Measurements from ENCODE around the gene MRPL53. TPM values are rescaled to one million over a fixed set of nuclear protein-coding genes. Genes with fewer than 3 reads are reported as not detected.

The MRPL53 gene
- total and polyA plus RNA-seq, 2 of the 8 experiments (the other 6 are each of a cell fraction or from before 2014, with no cell fraction given), result 36.6 to 46.3 TPM

DNA sequence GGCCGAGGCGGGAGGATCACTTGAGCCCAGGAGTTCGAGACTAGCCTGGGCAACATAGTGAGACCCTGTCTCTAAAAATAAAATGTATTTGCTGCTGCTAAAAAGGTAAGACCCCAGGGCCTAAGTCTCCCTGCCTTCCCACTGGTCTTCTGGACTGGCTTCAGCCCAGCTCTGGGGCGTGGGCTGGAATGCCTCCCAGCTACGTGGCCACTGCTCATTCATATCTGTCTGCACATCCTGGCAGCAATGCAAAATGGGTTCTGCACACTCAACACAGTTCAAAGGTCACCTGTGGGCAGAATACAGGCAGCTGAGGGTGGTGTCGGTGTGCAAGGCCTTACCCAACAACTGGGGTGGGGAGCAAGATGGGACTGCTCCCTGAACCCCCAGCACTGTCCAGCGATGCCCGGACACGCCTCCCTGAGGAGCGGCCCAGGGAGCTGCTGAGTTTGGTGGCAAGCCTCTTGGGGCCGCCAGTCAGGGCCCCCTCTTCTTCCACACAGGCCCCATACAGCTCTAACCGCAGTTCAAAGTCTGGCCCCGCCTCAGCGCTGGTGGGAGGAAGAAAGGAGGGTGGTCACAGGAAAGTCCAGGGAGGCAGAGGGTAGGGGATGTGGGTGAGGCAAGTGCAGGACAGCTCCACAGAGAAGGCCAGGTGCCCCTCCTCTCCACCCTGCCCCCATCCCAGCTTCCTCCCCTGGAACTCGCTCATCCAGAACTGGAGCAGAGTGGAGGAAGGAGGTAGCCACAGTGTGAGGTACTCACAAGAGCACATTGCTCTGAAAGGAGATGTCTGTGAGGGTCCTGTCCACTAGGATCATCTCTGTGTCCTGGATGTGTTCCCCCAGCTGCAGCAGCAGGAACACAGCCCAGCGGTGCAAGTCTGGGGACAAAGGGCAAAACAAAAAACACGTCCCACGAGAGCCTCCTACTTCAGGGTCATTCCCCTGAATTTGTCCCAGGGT is 42.7 kb downstream of the MRPL53 start:
- Histone ChIP-seq H3K27me3 (replicated peaks in 1 of 4; ENCODE audit: control insufficient read depth in 3 of 4, extremely low read depth in 1 of 4, insufficient read depth in 3 of 4, low read length in 3 of 4) (no peaks in the 10 kb centered on the region), H3K14ac (ENCODE audit: insufficient read length) (no peak overlapping the region), H3K4ac (replicated peaks; ENCODE audit: insufficient read length, low read depth, low read length) (no peak overlapping the region), H3K56ac (replicated peaks; ENCODE audit: insufficient read length, low read depth, low read length) (no peak overlapping the region), H2AK5ac (ENCODE audit: low read depth, low read length) (no peak overlapping the region), H2BK5ac (ENCODE audit: low read depth, low read length) (no peak overlapping the region), H3K9me3 (ENCODE audit: insufficient read depth in 2 of 2, low read depth in 1 of 2, low read length in 1 of 2) (no peaks in the 10 kb centered on the region), H3K27ac (ENCODE audit: low read depth, low read length) (no peak overlapping the region), H3K18ac (ENCODE audit: extremely low read depth, low read length) (no peak overlapping the region), H4K20me1 (replicated peaks in 1 of 2; ENCODE audit: control insufficient read depth in 1 of 2, insufficient read depth in 2 of 2, low read length in 2 of 2) (peaks cover 4 to 19% of the 10 kb centered on the region in 2 experiments), H4K8ac (ENCODE audit: extremely low read depth, insufficient read depth, low read length) (no peak overlapping the region), H3K9ac (replicated peaks in 1 of 4; ENCODE audit: extremely low read depth in 1 of 4, low read depth in 3 of 4, low read length in 3 of 4) (no peak overlapping the region), H2AFZ (ENCODE audit: low read length) (no peak overlapping the region), H3K4me3 (ENCODE audit: extremely low read depth in 1 of 4, insufficient read depth in 2 of 4, low read depth in 3 of 4, low read length in 4 of 4) (no peak overlapping the region), H2BK12ac (ENCODE audit: low read depth, low read length) (no peak overlapping the region), H3K23me2 (ENCODE audit: low read depth, low read length) (no peaks in the 10 kb centered on the region), H3K4me2 (ENCODE audit: insufficient read depth in 1 of 2, low read depth in 2 of 2, low read length in 2 of 2) (no peak overlapping the region), H3K79me2 (ENCODE audit: control insufficient read depth in 1 of 2, insufficient read depth in 2 of 2, low read length in 2 of 2) (peaks cover 0 to 4% of the 10 kb centered on the region in 2 experiments; a peak in 2 of 4 replicates), H3K4me1 (replicated peaks in 1 of 4; ENCODE audit: control insufficient read depth in 3 of 4, insufficient read depth in 4 of 4, low read length in 3 of 4) (0 out of 7 replicates have a peak, but pooled peaks cover 0 to 2% (median 0%) of the 10 kb centered on the region in 4 experiments), H4K5ac (ENCODE audit: insufficient read length, low read depth, low read length) (no peak overlapping the region), H2BK20ac (ENCODE audit: low read length) (no peak overlapping the region), H3K79me1 (ENCODE audit: low read depth, low read length) (peaks cover 5% of the 10 kb centered on the region; the same call in 1 of the 2 replicates), H3K36me3 (ENCODE audit: control insufficient read depth in 2 of 4, insufficient read depth in 4 of 4, low read length in 3 of 4) (peaks cover 20 to 74% (median 58%) of the 10 kb centered on the region in 4 experiments), H3K23ac (ENCODE audit: insufficient read length) (no peak overlapping the region), H4K91ac (replicated peaks; ENCODE audit: insufficient read length, low read length) (no peak overlapping the region), H2BK120ac (replicated peaks; ENCODE audit: low read depth, low read length) (no peak overlapping the region), H2BK15ac (ENCODE audit: low read length) (no peak overlapping the region)
- DNase-seq (ENCODE audit: low read depth in 1 of 2, low spot score in 2 of 2), result no peak
- 92% methylated on average over 17 of the region's 18 CpGs; no CpG with 5 or more reads in 1 of the 2 experiments for WGBS, 2 experiments (ENCODE audit: extremely low coverage in 1 of 2, insufficient coverage in 1 of 2, insufficient read length in 1 of 2, insufficient replicate concordance in 2 of 2, low coverage in 1 of 2, low lambda C conversion rate in 2 of 2, missing lambda C conversion rate in 1 of 2)
- no peak for FAIRE-seq
- ChIA-PET POLR2A (ENCODE audit: partially characterized antibody) (interaction anchor here (0.7 to 5.5 kb wide), 5 partner anchors 8 to 32 kb away, joined by 3 to 42 read pairs (median 5); partner anchors contain the start of genes C2orf81 and WDR54), CTCF (ENCODE audit: partially characterized antibody) (interaction anchor here (1.0 to 2.7 kb wide), 4 partner anchors 14 to 180 kb away, joined by 3 to 9 read pairs (median 4); no protein-coding TSS in a partner anchor)
- TF ChIP-seq EP300 (IDR thresholded peaks at IDR 0.05; ENCODE audit: borderline replicate concordance in 1 of 2, low read depth in 2 of 2, low read length in 2 of 2) (no peak), ZNF274 (IDR thresholded peaks at IDR 0.05; ENCODE audit: borderline replicate concordance, extremely low read depth, low read length) (no peak), SAP30 (IDR thresholded peaks at IDR 0.05; ENCODE audit: insufficient read depth, insufficient replicate concordance, low read length) (no peak), SIN3A (conservative IDR thresholded peaks at IDR 0.05 in 1 of 2, IDR thresholded peaks at IDR 0.05 in 1 of 2; ENCODE audit: low read depth in 1 of 2, low read length in 2 of 2) (no peak), SP4 (IDR thresholded peaks at IDR 0.05; ENCODE audit: low read length) (no peak), RBBP5 (IDR thresholded peaks at IDR 0.05; ENCODE audit: borderline replicate concordance, low read depth, low read length) (no peak), POLR2A (IDR thresholded peaks at IDR 0.05; ENCODE audit: control extremely low read depth in 1 of 2, low read depth in 2 of 2, low read length in 2 of 2) (no peak), MAFK (IDR thresholded peaks at IDR 0.05; ENCODE audit: low read depth, low read length) (no peak), CBX5 (IDR thresholded peaks at IDR 0.05; ENCODE audit: low read depth, low read length) (no peak)
